ENCODE measurements around the gene PACRG.

- no peak for TF ChIP-seq CTCF (IDR thresholded peaks at IDR 0.05)
- no peak for TF ChIP-seq POLR2A (IDR thresholded peaks at IDR 0.05)
These were observed 18.8 kb upstream of the PACRG start for GRCh38 chr6:162708971-162709370.
